Stimulated activated CD8-positive, alpha-beta memory T cell treated with anti-CD3 and anti-CD28 coated beads, Interleukin-15, amount 100 ng/mL, for 48 hours (primary cell): Measurements from ENCODE around the gene SACS.
"Not testable (repeated sequence)": the region's sequence is repeated elsewhere in the genome, so short reads cannot be mapped to it uniquely, and the experiment has no call there.

Source experiments
- DNase-seq, 2 donors: peaks; one replicate each; pipeline ENCODE4 v3.0.0-alpha.2; 2020; ENCODE audit warnings: low read depth in 2 of 2

SACS gene

GRCh38 chr13:23455401-23456185, 22.1 kb upstream of the SACS start:
- no peak for DNase-seq

- no peak for DNase-seq
Measured at GRCh38 chr13:23453132-23453531, 19.6 kb upstream of the SACS start.

DNA sequence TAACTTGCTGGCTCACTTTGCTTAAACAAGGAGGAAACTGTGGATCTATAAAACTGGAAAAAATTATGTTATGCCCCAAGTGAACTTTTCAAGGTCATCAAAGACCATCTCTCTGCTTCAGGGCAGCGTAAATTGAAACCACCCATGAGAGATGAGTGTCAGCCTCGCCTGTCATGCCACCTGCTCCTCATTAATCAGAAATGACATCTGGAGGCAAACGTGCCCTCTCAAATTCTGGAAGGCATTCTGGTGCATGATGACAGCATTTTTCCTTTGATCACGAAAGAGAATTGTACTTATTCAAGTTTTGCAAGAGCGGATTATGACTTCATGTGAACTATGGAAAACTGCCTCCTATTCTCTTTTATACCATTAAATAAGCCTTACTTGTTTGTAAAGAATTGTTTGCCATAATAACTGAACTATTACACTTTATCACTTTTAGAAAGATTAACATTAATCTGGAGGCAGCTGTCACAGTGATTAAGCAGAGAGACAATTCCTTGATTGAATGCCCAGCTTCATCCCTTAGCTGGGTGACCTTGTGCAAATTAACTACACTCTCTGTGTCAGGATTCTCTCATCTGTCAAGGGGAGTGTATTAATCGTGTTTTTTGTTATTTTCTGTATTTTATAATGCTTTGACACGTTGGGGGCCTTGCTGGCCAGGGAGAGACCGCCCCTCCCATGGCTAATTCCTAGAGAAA, 17.0 kb upstream of the SACS start:
- no peak for DNase-seq

DNA sequence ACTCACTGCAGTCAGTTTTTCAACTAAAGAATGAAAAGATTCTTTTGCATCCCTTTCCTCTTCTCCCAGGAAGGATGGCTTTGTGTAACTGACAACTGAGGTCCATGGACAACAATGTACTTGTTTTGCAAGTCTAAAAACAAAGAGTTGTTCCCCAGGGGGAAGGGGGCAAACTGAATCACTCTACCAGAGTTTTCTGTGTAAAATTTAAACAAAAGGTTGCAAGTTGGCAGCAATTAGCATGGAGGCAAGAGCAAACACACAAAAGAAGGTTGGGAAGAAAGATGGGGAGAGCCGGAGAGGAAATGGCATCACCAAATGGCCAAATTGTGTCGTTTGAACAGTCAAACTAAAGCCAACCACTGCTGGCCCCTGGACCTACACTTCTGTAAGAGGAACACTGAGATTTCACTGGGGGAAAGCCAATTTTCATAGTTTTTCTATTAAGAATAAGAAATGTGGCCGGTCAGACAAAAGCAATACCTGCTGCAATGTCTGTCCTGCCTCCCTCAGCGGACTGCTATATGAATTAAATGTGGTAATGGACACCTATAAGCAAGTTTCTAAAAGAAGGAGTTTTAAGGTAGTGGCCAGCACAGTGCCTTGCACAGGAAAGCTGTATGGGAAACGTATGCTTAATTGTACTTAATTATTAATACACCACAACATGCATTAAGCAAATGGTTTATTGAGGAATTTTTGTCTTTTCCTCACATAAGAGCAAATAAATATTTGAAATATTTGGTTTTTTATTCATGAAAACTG, 16.1 kb upstream of the SACS start:
- no peak for DNase-seq

DNA sequence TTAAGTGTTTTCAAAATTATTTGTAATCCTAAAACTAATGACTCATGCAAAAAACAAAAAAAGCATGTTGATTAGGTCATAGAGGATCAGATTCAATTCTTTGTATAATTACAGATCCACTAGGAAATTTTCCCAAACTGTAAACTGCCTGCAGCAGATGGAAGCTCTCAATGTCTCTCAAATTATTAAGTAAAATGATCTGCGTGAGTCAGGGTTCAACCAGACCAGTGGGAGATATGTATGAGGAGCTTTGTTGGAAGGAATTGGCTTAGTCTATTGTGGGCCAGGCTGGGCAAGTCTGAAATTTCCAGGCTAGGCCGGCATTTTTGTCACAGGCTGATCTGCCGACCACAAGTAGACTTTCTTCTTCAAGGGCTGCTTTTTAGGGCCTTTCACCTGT, 14.4 kb upstream of the SACS start:
- DNase-seq, result no peak

DNA sequence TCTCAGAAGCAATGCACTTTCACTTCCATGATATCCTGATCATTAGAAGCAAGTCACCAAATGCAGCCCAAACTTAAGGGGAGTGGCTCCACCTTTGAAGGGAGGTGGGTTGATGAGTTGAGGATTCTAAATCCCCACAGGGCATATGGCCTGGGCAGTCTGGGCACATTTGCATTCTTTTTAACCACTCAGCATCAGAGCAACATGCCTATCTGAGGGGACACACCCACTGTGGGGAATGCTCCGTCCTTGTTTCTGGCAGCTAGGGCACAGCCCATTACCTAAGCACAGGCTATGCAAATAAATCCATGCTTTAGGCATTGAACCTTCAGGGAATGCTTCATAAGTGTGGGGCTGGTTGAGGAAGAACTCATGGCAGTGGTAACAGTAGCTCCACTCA, 12.3 kb upstream of the SACS start:
- no peak for DNase-seq

GRCh38 chr13:23443878-23444277, 10.4 kb upstream of the SACS start:
- no peak for DNase-seq

DNA sequence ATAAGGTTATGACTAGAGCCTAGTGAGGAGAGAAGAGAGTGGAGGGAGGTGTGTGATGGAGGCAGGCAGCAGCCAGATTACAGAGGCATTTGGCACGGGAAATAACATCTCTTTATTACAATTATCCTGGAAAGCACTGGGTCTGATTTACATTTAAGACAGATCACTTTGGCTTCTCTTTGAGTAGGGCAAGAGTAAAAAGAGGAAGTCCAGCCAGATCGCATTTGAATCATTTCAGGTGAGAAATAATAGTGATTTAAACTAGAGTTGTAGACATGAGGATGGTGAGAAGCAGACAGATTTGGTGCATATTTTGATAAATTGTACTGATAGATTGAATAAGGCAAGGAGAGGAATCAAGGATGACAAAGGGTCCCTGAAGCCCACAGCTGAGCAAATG, 9.6 kb upstream of the SACS start:
- DNase-seq, result no peak

GRCh38 chr13:23440821-23441618, 7.5 kb upstream of the SACS start:
- no peak for DNase-seq

DNA sequence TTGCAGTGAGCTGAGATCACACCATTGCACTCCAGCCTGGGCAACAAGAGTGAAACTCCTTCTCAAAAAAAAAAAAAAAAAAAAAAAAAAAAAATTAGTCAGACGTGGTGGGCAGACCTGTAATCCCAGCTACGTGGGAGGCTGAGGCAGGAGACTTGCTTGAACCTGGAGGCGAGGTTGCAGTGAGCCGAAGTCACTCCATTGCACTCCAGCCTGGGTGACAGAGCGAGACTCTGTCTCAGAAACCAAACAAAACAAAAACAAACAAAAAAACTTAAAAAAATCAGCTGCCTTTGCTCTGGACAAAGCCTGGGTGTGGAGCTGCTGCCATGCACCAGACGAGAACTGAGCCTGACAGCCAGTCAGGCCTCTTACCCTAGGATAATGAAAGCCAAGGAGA, 6.8 kb upstream of the SACS start:
- DNase-seq, result not testable (repeated sequence)

- DNase-seq, result no peak
Measured at GRCh38 chr13:23437916-23438315, 4.4 kb upstream of the SACS start.

DNA sequence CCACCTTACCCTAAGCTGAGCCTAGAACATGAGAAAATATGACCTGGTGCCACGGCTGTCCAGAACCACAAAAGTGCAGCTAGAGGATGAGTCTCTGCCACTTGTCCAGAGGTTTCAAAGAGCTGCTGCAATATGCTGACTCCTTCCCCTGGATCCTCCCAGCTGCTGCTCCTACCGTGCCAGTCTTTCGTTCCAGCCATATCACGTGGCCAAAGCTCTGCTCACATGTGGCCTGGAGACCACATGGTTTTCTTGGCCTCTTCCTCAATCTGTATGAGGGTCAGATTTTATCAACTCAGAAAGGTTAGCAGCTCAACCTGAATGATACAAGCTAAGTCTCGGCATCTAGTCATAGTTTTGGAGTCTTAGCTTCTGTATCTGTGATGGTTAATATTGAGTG, 3.2 kb upstream of the SACS start:
- DNase-seq, result no peak

DNA sequence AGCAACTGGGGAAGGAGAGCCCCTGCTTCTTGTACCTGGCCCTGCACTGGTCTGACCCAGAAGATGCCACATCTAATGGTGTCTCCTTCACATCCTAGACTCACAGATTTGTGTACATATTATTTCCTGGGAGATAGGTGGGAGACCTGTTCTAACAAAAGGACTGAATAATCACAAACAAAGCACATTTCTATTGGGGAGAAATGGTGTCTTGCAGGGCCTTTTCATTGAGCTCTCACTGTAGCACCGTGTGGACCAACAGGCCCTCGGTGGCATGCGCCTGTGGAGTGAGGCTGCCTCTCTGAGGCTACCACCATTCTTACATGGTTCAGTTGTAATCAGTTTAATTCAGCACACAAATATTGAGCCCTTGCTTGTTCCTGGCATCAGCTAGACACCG, 989 bp upstream of the SACS start:
- no peak for DNase-seq

DNA sequence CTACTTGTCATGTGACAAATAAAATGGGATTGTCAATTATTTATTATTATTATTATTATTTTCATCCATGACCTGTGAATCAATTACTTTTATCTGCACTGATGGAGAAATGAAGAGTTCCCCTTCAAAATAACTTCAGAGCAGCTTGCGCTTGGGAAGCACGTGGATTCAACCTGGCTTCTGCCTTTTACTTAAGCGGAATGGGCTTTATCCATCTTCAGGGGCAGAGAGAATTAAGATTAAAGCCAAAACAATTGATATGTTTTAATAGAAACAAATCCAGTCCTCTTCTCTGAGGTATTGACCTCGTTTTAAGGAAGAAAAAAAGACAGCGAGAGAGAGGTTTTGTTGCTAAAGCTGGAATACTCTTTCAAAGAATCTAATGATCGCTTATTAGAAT, 876 bp downstream of the SACS start:
- no peak for DNase-seq

DNA sequence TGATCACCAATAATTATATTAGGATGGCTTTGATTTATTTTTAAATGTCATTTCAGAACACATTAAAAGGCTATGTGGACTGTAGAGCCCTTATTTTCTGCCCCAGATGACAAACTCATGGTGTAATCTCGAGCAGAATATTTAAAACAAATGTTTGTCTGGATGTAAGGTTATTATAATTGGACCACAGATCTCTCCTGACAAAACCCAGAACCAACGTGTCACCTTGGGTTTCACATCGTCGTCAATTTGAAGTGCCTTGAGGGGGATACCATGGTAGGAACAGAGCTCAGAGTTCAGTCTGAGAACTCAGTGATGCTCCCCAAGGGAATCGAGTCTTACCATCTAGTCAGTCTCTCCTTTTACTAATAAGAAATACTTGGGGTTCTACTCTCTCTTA, 2.8 kb downstream of the SACS start:
- DNase-seq, result no peak

- no peak for DNase-seq
Measured at GRCh38 chr13:23427881-23428528, 5.5 kb downstream of the SACS start.

DNA sequence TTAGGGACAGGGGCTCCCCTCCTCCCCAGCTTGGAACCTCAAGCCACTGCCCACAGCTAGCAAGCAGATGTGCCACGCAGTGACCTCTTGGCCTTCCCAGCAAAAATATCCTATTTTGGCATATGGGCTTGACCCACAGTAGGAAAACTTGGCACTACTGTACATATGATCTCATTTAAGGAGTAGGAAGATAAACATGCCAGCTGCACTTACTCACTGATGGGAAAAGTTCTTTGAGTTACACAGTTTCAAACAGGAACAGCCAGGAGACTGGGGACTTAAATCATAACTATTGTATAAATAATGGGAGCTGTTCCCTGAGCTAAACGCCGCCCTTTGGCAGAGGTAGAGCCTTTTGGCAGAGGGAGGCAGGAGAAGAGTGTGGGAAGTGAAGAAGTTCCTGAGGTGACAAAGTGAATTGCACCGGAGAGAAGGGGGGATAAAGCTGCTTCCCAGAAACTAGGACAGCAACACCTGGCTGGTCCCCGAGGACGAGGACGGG, 6.1 kb downstream of the SACS start:
- no peak for DNase-seq

- DNase-seq, result no peak
Measured at GRCh38 chr13:23421596-23421995, 11.9 kb downstream of the SACS start.

GRCh38 chr13:23418776-23419683, 14.5 kb downstream of the SACS start:
- DNase-seq, result no peak

GRCh38 chr13:23414682-23415081, 18.8 kb downstream of the SACS start:
- DNase-seq, result no peak
